ENCODE measurements around the gene MITF. TPM values are rescaled to one million over a fixed set of nuclear protein-coding genes. Genes with fewer than 3 reads are reported as not detected.

The MITF gene
- total RNA-seq, 4 donors from 2014 or later: 12.2 to 20.9 (median 17.1) TPM

DNA sequence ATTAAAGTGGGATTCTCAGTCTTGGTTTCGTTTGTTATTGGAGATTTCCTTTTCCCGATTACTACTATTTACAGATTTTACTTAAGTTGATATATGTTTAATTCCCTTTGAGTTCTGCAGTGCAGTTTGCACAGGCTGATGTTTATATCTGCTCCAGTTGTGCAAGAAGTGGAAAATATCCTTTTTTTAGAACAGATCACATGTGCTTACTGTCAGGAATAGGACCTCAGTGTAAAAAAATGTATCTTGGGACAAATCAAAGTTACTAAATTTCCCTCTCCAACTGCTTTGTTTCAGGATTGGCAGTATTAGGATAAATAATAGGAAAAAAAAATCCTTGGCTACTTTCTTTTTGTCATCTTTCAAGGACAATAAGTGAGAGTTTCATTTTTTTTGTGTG is 6.9 kb downstream of the MITF start:
- H3K9me3 ChIP-seq: no peaks in the 10 kb centered on the region
- peaks cover 13 to 74% (median 34%) of the 10 kb centered on the region in 4 donors for H3K4me1 ChIP-seq
- H3K4me3 ChIP-seq: no peak overlapping the region
- in situ Hi-C loops (cut with MboI; ENCODE audit: low pct_ligation_motif_present in 1 of 4, low pct_unique_long_range_greater_than_20kb in 1 of 4, low sequenced_read_pairs in 3 of 4): no loop called here
- H3K36me3 ChIP-seq: no peaks in the 10 kb centered on the region
- no peak for DNase-seq
- 60 to 62% methylated on average over 2 of the region's 2 CpGs for whole genome bisulfite sequencing, 2 donors (ENCODE audit: low coverage in 1 of 2)
- intact Hi-C loops (cut with DNase I; ENCODE audit: low total_unique reads): loop anchor here (1.0 kb wide), 1 partner anchor 38 kb away; no protein-coding TSS in a partner anchor
- H3K27ac ChIP-seq: peak overlapping the region; percentile 65 to 91 (median 76)
- TF ChIP-seq POLR2A (IDR thresholded peaks at IDR 0.05) (no peak), EP300 (IDR thresholded peaks at IDR 0.05; ENCODE audit: low read depth) (no peak), CTCF (IDR thresholded peaks at IDR 0.05) (no peak), POLR2AphosphoS5 (IDR thresholded peaks at IDR 0.05) (peak; percentile 29 to 68 (median 41))
- H3K27me3 ChIP-seq: no peaks in the 10 kb centered on the region

DNA sequence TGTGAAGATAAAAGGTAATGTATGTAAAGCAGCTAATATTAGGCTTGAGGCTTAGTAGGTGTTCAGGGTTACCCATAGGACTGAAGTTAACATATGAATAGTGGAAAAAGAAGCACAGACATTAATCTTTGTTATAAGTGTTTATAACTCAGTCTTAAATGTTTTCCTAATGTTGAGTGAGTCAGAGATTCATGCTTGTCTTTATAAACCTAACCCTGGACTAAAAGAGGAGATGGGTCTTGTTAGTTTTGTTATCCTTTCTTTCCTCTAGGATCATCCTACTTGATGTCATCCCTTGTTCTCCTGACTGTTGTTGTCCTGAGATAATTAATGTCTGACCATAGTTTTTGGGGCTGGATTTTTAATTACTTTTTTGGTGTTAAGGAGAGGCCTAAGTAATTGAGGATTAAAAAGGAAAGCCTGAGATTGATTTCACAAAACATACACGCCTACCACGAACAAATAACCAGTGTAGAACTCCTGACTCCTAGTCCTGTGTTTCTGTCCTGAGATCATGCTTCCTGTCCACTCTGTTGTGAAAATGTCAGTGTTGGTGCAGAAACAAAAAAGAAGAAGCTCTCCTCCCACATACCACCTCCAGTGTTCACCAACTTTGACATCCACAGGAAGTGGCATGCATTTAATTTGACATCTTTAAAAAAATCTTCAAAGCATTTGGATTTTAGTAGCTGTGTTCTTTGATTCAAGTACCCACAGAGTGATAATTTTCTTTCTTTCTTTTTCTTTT is 8.4 kb downstream of the MITF start:
- Histone ChIP-seq H3K27ac (peak overlapping the region; percentile 65 to 91 (median 76)), H3K4me3 (no peak overlapping the region), H3K9me3 (no peaks in the 10 kb centered on the region), H3K27me3 (no peaks in the 10 kb centered on the region), H3K4me1 (peaks cover 13 to 70% (median 40%) of the 10 kb centered on the region in 4 donors), H3K36me3 (no peaks in the 10 kb centered on the region)
- in situ Hi-C loops (cut with MboI; ENCODE audit: low pct_ligation_motif_present in 1 of 4, low pct_unique_long_range_greater_than_20kb in 1 of 4, low sequenced_read_pairs in 3 of 4): no loop called here
- WGBS, 2 donors (ENCODE audit: low coverage in 1 of 2): 65% methylated on average over 2 of the region's 2 CpGs; no CpG with 5 or more reads in 1 of the 2 donors
- DNase-seq: no peak
- intact Hi-C loops (cut with DNase I; ENCODE audit: low total_unique reads): no loop called here
- TF ChIP-seq CTCF (IDR thresholded peaks at IDR 0.05) (no peak), POLR2AphosphoS5 (IDR thresholded peaks at IDR 0.05) (peak in 1 of 3 donors; percentile 18)

DNA sequence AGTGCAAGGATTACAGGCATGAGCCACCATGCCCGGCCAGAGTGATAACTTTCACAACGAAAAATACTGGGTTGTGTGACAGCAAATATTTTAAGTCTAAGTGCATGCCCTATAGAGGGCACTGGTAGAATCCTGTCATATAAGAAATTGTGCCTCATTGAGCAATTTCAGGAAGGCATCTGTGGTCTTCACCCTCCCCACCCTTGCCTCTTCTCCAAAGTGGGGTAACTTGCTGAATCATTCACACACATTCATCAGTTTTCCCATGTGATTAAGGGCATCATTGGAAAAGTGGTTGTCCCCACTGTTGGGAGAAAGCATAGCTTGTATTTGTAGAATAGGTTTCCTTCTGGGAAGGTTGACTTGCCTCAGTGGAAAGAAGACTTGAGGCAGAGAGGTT is 9.2 kb downstream of the MITF start:
- WGBS, 2 donors (ENCODE audit: low coverage in 1 of 2): 75 to 92% methylated on average over 2 of the region's 2 CpGs
- Histone ChIP-seq H3K9me3 (no peaks in the 10 kb centered on the region), H3K27me3 (no peaks in the 10 kb centered on the region), H3K4me1 (peaks cover 13 to 72% (median 40%) of the 10 kb centered on the region in 4 donors), H3K36me3 (no peaks in the 10 kb centered on the region), H3K4me3 (no peak overlapping the region), H3K27ac (peak overlapping the region; percentile 65 to 91 (median 76))
- intact Hi-C loops (cut with DNase I; ENCODE audit: low total_unique reads) (no loop called here), in situ Hi-C loops (cut with MboI; ENCODE audit: low pct_ligation_motif_present in 1 of 4, low pct_unique_long_range_greater_than_20kb in 1 of 4, low sequenced_read_pairs in 3 of 4) (no loop called here)
- no peak for DNase-seq
- TF ChIP-seq POLR2A (IDR thresholded peaks at IDR 0.05) (no peak), POLR2AphosphoS5 (IDR thresholded peaks at IDR 0.05) (no peak), CTCF (IDR thresholded peaks at IDR 0.05) (no peak), EP300 (IDR thresholded peaks at IDR 0.05; ENCODE audit: low read depth) (no peak)

DNA sequence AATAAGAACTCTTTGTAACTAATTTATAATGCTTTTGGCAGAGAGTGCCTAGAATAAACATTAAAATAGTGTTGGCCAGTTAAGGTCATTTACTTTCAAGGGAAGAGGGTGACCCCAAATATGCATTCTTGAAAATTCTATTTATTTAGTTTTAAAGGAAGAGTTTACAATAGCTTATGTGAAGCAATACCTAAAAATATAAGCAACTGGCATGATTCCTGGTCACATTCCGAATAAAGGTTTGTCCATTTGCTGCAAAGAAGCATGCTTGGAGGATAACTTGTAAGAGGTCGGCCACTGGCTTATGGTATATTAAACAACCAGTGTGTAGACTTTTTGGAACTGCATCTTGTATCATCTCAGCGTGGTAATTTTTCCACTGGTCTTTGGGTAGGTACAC is 10.2 kb downstream of the MITF start:
- H3K9me3 ChIP-seq: no peaks in the 10 kb centered on the region
- no peak for DNase-seq
- no peaks in the 10 kb centered on the region for H3K36me3 ChIP-seq
- peaks cover 13 to 63% (median 40%) of the 10 kb centered on the region in 4 donors for H3K4me1 ChIP-seq
- H3K27ac ChIP-seq: peak overlapping the region; percentile 65 to 91 (median 76)
- intact Hi-C loops (cut with DNase I; ENCODE audit: low total_unique reads) (no loop called here), in situ Hi-C loops (cut with MboI; ENCODE audit: low pct_ligation_motif_present in 1 of 4, low pct_unique_long_range_greater_than_20kb in 1 of 4, low sequenced_read_pairs in 3 of 4) (no loop called here)
- no peak for TF ChIP-seq POLR2A (IDR thresholded peaks at IDR 0.05)
- no peak for TF ChIP-seq POLR2AphosphoS5 (IDR thresholded peaks at IDR 0.05)
- no peak for TF ChIP-seq EP300 (IDR thresholded peaks at IDR 0.05; ENCODE audit: low read depth)
- no peak for TF ChIP-seq CTCF (IDR thresholded peaks at IDR 0.05)
- no peak overlapping the region for H3K4me3 ChIP-seq
- H3K27me3 ChIP-seq: no peaks in the 10 kb centered on the region
- 67 to 100% methylated on average over 3 of the region's 3 CpGs for WGBS, 2 donors (ENCODE audit: low coverage in 1 of 2)
